ENCODE data around the gene KLHL1. TPM values are rescaled to one million over a fixed set of nuclear protein-coding genes. Genes with fewer than 3 reads are reported as not detected.

KLHL1 gene
- total RNA-seq, 1 experiment from 2014 or later, result not detected

GRCh38 chr13:69910800-69911199, 197.5 kb downstream of the KLHL1 start:
- CTCF ChIA-PET, result no interaction called here
- Mint-ChIP-seq H3K9me3 (ENCODE audit: low read depth, unreplicated experiment) (peaks cover 3% of the 10 kb centered on the region), H3K4me1 (ENCODE audit: low read depth, unreplicated experiment) (no peaks in the 10 kb centered on the region), H3K27ac (ENCODE audit: unreplicated experiment) (no peak overlapping the region), H3K36me3 (ENCODE audit: insufficient read depth, unreplicated experiment) (no peaks in the 10 kb centered on the region), H3K4me3 (ENCODE audit: low read depth, unreplicated experiment) (no peak overlapping the region), H3K27me3 (ENCODE audit: unreplicated experiment) (no peaks in the 10 kb centered on the region)
- TF ChIP-seq, protein P1, sequence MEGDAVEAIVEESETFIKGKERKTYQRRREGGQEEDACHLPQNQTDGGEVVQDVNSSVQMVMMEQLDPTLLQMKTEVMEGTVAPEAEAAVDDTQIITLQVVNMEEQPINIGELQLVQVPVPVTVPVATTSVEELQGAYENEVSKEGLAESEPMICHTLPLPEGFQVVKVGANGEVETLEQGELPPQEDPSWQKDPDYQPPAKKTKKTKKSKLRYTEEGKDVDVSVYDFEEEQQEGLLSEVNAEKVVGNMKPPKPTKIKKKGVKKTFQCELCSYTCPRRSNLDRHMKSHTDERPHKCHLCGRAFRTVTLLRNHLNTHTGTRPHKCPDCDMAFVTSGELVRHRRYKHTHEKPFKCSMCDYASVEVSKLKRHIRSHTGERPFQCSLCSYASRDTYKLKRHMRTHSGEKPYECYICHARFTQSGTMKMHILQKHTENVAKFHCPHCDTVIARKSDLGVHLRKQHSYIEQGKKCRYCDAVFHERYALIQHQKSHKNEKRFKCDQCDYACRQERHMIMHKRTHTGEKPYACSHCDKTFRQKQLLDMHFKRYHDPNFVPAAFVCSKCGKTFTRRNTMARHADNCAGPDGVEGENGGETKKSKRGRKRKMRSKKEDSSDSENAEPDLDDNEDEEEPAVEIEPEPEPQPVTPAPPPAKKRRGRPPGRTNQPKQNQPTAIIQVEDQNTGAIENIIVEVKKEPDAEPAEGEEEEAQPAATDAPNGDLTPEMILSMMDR (IDR thresholded peaks at IDR 0.05; ENCODE audit: unreplicated experiment), result no peak
- intact Hi-C loops (cut with micrococcal nuclease; ENCODE audit: unreplicated experiment), result no loop called here
- DNase-seq, result no peak
- no TSS peak for BruUV-seq (replicated peaks)

DNA sequence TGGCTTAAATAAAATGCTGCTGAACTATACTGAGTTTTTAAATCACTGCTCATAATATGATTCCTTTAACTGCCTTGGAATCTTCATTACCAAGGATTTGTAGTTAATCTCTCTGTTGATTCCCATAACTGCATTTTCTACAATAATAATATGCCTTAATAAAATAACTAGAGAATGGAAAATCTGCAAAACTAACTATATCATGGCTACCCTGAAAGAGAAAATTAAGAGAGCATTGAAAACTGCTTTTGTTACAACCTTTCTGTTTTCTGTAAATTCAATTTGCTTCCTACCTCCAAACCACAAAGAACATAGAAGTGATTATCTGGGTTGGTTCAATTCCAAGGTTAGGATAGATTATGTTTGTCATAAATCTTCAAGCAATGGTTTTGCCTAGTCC, 203.5 kb downstream of the KLHL1 start:
- no peaks in the 10 kb centered on the region for H3K4me1 Mint-ChIP-seq (ENCODE audit: low read depth, unreplicated experiment)
- peaks cover 3% of the 10 kb centered on the region for H3K9me3 Mint-ChIP-seq (ENCODE audit: low read depth, unreplicated experiment)
- H3K36me3 Mint-ChIP-seq (ENCODE audit: insufficient read depth, unreplicated experiment), result no peaks in the 10 kb centered on the region
- H3K4me3 Mint-ChIP-seq (ENCODE audit: low read depth, unreplicated experiment), result no peak overlapping the region
- no TSS peak for BruUV-seq (replicated peaks)
- H3K27ac Mint-ChIP-seq (ENCODE audit: unreplicated experiment), result no peak overlapping the region
- TF ChIP-seq, protein P1 (IDR thresholded peaks at IDR 0.05; ENCODE audit: unreplicated experiment), result no peak
- intact Hi-C loops (cut with micrococcal nuclease; ENCODE audit: unreplicated experiment), result no loop called here
- H3K27me3 Mint-ChIP-seq (ENCODE audit: unreplicated experiment), result no peaks in the 10 kb centered on the region
- DNase-seq, result no peak
- CTCF ChIA-PET, result no interaction called here

GRCh38 chr13:69903081-69903480, 205.2 kb downstream of the KLHL1 start:
- Mint-ChIP-seq H3K9me3 (ENCODE audit: low read depth, unreplicated experiment) (peaks cover 2% of the 10 kb centered on the region), H3K27me3 (ENCODE audit: unreplicated experiment) (no peaks in the 10 kb centered on the region), H3K4me3 (ENCODE audit: low read depth, unreplicated experiment) (no peak overlapping the region), H3K4me1 (ENCODE audit: low read depth, unreplicated experiment) (no peaks in the 10 kb centered on the region), H3K36me3 (ENCODE audit: insufficient read depth, unreplicated experiment) (no peaks in the 10 kb centered on the region), H3K27ac (ENCODE audit: unreplicated experiment) (no peak overlapping the region)
- no TSS peak for BruUV-seq (replicated peaks)
- TF ChIP-seq, protein P1 (IDR thresholded peaks at IDR 0.05; ENCODE audit: unreplicated experiment), result no peak
- CTCF ChIA-PET, result no interaction called here
- intact Hi-C loops (cut with micrococcal nuclease; ENCODE audit: unreplicated experiment), result no loop called here
- no peak for DNase-seq

GRCh38 chr13:69882451-69882850, 225.8 kb downstream of the KLHL1 start:
- TF ChIP-seq, protein P1 (IDR thresholded peaks at IDR 0.05; ENCODE audit: unreplicated experiment), result no peak
- CTCF ChIA-PET, result no interaction called here
- BruUV-seq (replicated peaks), result no TSS peak
- Mint-ChIP-seq H3K27me3 (ENCODE audit: unreplicated experiment) (no peaks in the 10 kb centered on the region), H3K9me3 (ENCODE audit: low read depth, unreplicated experiment) (no peaks in the 10 kb centered on the region), H3K4me3 (ENCODE audit: low read depth, unreplicated experiment) (no peak overlapping the region), H3K36me3 (ENCODE audit: insufficient read depth, unreplicated experiment) (no peaks in the 10 kb centered on the region), H3K27ac (ENCODE audit: unreplicated experiment) (no peak overlapping the region), H3K4me1 (ENCODE audit: low read depth, unreplicated experiment) (no peaks in the 10 kb centered on the region)
- no peak for DNase-seq
- intact Hi-C loops (cut with micrococcal nuclease; ENCODE audit: unreplicated experiment), result no loop called here

DNA sequence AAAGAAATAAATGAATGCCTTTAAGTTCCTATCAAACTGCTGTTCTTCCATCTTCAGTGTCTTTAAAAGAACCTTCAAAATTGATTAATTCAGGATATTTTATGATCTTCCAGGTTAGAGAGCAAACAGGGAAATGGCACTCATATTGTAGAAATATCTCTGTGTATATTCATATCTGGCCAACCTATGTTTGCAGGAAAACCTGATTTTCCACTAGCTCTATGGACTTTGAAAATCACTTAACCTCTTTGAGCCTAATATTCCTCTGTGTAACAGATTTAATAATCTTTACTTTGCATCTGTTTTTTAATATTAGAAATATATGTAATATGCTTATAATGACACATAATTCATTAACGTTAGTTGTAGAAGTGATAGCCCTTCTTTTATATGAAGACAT, 228.3 kb downstream of the KLHL1 start:
- TF ChIP-seq, protein P1 (IDR thresholded peaks at IDR 0.05; ENCODE audit: unreplicated experiment), result no peak
- no peaks in the 10 kb centered on the region for H3K27me3 Mint-ChIP-seq (ENCODE audit: unreplicated experiment)
- DNase-seq, result no peak
- H3K4me1 Mint-ChIP-seq (ENCODE audit: low read depth, unreplicated experiment), result no peaks in the 10 kb centered on the region
- no peak overlapping the region for H3K27ac Mint-ChIP-seq (ENCODE audit: unreplicated experiment)
- CTCF ChIA-PET, result no interaction called here
- no TSS peak for BruUV-seq (replicated peaks)
- intact Hi-C loops (cut with micrococcal nuclease; ENCODE audit: unreplicated experiment), result no loop called here
- no peak overlapping the region for H3K4me3 Mint-ChIP-seq (ENCODE audit: low read depth, unreplicated experiment)
- no peaks in the 10 kb centered on the region for H3K36me3 Mint-ChIP-seq (ENCODE audit: insufficient read depth, unreplicated experiment)
- H3K9me3 Mint-ChIP-seq (ENCODE audit: low read depth, unreplicated experiment), result no peaks in the 10 kb centered on the region
